Panc1 (cell line): ENCODE data around the gene TSPOAP1. TPM values are rescaled to one million over a fixed set of nuclear protein-coding genes. Genes with fewer than 3 reads are reported as not detected.

Experiments
- ATAC-seq: fragments of 200-7000 bp; cut with Tn5 transposase; 2 replicates; pipeline ENCODE4 v1.9.1; 2020; ENCODE audit warnings: mild to moderate bottlenecking, moderate library complexity
- BruUV-seq: library from RNA; stranded (reverse); fragments of 400-500 nt; replicated peaks from 2 replicates; lab custom pipeline; 2021; lab: Mats Ljungman, UMichigan
- CTCF ChIA-PET: fragments of 300-600 bp; sonication (Branson Sonifier 250); formaldehyde crosslinking; loops from one replicate; lab custom pipeline; 2022; ENCODE audit warnings: antibody characterized with exemption; lab: Charles Lee
- POLR2A ChIA-PET: fragments of 300-600 bp; sonication (Branson Sonifier 250); formaldehyde crosslinking; loops from one replicate; lab custom pipeline; 2022; ENCODE audit warnings: antibody characterized with exemption; lab: Charles Lee
- DNase-seq: peaks from one replicate; pipeline ENCODE4 v3.0.0-alpha.2; 2010; ENCODE audit warnings: low read depth, low spot score
- H3K27ac ChIP-seq: 2 replicates; pipeline ENCODE4 v1.5.1; 2011; ENCODE audit warnings: mild to moderate bottlenecking, low read length, inconsistent platforms
- H3K27me3 ChIP-seq: fragments of 200-500 bp; sonication (Bioruptor generic); 2 replicates; pipeline ENCODE4 v1.6.0; 2014; ENCODE audit warnings: low read length, inconsistent platforms; ENCODE audit not compliant: control insufficient read depth, insufficient read depth
- H3K36me3 ChIP-seq: fragments of 200-500 bp; sonication (Bioruptor generic); 2 replicates; pipeline ENCODE4 v1.5.1; 2014; ENCODE audit warnings: inconsistent platforms, mild to moderate bottlenecking, low read length, moderate library complexity; ENCODE audit not compliant: control insufficient read depth, insufficient read depth
- H3K4me1 ChIP-seq: 2 replicates; pipeline ENCODE4 v1.5.1; 2011; ENCODE audit warnings: inconsistent platforms, mild to moderate bottlenecking, low read length, moderate library complexity; ENCODE audit not compliant: control insufficient read depth, insufficient read depth
- H3K4me3 ChIP-seq, 2 experiments: 2 replicates each; pipeline ENCODE4 v1.5.1; 2011 to 2012; ENCODE audit warnings: low read depth in 2 of 2, low read length in 2 of 2, mild to moderate bottlenecking in 2 of 2, inconsistent platforms in 1 of 2, moderate library complexity in 1 of 2
- H3K9me3 ChIP-seq: fragments of 200-500 bp; sonication (Bioruptor generic); 2 replicates; pipeline ENCODE4 v1.5.1; 2014; ENCODE audit warnings: low read depth, mild to moderate bottlenecking, inconsistent platforms, low read length, moderate library complexity; ENCODE audit not compliant: control insufficient read depth, insufficient read depth
- CTCF ChIP-seq: fragments of 450-650 bp; IDR thresholded peaks from 2 replicates; pipeline ENCODE4 v1.5.1; 2017; ENCODE audit warnings: mild to moderate bottlenecking
- POLR2AphosphoS5 ChIP-seq: IDR thresholded peaks from 2 replicates; pipeline ENCODE4 v1.6.1; 2012; ENCODE audit warnings: mild to moderate bottlenecking, low read depth, low read length, moderate library complexity
- REST ChIP-seq, 2 experiments: IDR thresholded peaks; 2 replicates each; pipeline ENCODE4 v1.6.1; 2011 to 2012; ENCODE audit warnings: low read depth in 2 of 2, control low read depth in 1 of 2, low read length in 1 of 2, mild to moderate bottlenecking in 1 of 2, moderate library complexity in 1 of 2; ENCODE audit not compliant: insufficient read depth in 1 of 2
- SIN3A ChIP-seq: IDR thresholded peaks from 2 replicates; pipeline ENCODE4 v1.6.1; 2012; ENCODE audit warnings: low read depth, mild to moderate bottlenecking, low read length, moderate library complexity, borderline replicate concordance; ENCODE audit not compliant: insufficient read depth
- TCF7L2 ChIP-seq: IDR thresholded peaks from 2 replicates; pipeline ENCODE4 v1.6.1; 2011; ENCODE audit warnings: mild to moderate bottlenecking, low read depth, low read length, inconsistent platforms
- in situ Hi-C: cut with HindIII; loops from 2 replicates; pipeline ENCODE4 v1.10.0; 2016; ENCODE audit warnings: low sequenced_read_pairs, low pct_unique_long_range_greater_than_20kb
- intact Hi-C: fragments of 100-400 bp; cut with micrococcal nuclease; formaldehyde crosslinking; loops from one replicate; pipeline ENCODE4 v1.10.0; 2022; ENCODE audit not compliant: unreplicated experiment
- total RNA-seq: library from RNA; stranded (reverse); gene quantifications from one replicate; pipeline ENCODE4 v1.2.1, GENCODE V29; 2021; ENCODE audit not compliant: unreplicated experiment

Gene TSPOAP1
- total RNA-seq, 1 experiment from 2014 or later = 0.05 TPM

DNA sequence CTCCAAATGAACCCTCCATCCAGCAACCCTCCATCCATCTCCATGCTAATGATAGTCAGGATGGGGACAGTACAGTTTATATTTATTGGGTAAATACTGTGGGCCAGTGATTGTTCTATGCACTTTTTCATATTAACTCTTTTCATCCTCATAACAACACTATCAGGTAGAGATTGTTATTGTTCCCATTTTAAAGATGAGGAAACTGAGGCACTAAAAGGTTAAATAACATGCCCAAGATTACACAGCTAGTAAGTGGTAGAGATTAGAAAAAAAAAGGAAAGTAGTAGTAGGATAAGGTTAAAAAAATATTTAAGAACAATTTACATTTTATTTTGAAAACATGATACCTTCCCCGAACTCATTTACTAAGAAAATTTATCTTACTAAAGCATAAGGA lies 45.3 kb upstream of the TSPOAP1 start:
- ATAC-seq = no peak
- CTCF ChIA-PET = no interaction called here

GRCh38 chr17:58373003-58373402 lies 44.4 kb upstream of the TSPOAP1 start:
- ChIA-PET POLR2A (no interaction called here), CTCF (no interaction called here)
- H3K27ac ChIP-seq = no peak overlapping the region
- no peak for ATAC-seq
- no peaks in the 10 kb centered on the region for H3K27me3 ChIP-seq
- in situ Hi-C loops (no loop called here), intact Hi-C loops (no loop called here)
- no peak overlapping the region for H3K4me3 ChIP-seq
- no peaks in the 10 kb centered on the region for H3K4me1 ChIP-seq
- BruUV-seq = no TSS peak
- TF ChIP-seq TCF7L2 (no peak), POLR2AphosphoS5 (no peak), CTCF (no peak), REST (IDR thresholded peaks at IDR 0.05; ENCODE audit: insufficient read depth in 1 of 2, low read depth in 2 of 2, low read length in 1 of 2) (no peak), SIN3A (no peak)
- no peaks in the 10 kb centered on the region for H3K36me3 ChIP-seq
- H3K9me3 ChIP-seq = no peaks in the 10 kb centered on the region
- DNase-seq = no peak

More for the DNA sequence above, 45.3 kb upstream of the TSPOAP1 start:
- no peak overlapping the region for H3K4me3 ChIP-seq
- no peaks in the 10 kb centered on the region for H3K9me3 ChIP-seq
- no peaks in the 10 kb centered on the region for H3K36me3 ChIP-seq
- POLR2A ChIA-PET = interaction anchor here (0.7 kb wide), 1 partner anchor 885 kb away, joined by 3 read pairs; no protein-coding TSS in a partner anchor
- BruUV-seq = no TSS peak
- no peaks in the 10 kb centered on the region for H3K27me3 ChIP-seq
- no peak overlapping the region for H3K27ac ChIP-seq
- intact Hi-C loops = no loop called here
- H3K4me1 ChIP-seq = no peaks in the 10 kb centered on the region
- in situ Hi-C loops = no loop called here
- DNase-seq = no peak
- TF ChIP-seq SIN3A (no peak), REST (IDR thresholded peaks at IDR 0.05; ENCODE audit: insufficient read depth in 1 of 2, low read depth in 2 of 2, low read length in 1 of 2) (no peak), TCF7L2 (no peak), CTCF (no peak), POLR2AphosphoS5 (no peak)
